ENCODE results near the gene PLXNB1.

PLXNB1 gene

DNA sequence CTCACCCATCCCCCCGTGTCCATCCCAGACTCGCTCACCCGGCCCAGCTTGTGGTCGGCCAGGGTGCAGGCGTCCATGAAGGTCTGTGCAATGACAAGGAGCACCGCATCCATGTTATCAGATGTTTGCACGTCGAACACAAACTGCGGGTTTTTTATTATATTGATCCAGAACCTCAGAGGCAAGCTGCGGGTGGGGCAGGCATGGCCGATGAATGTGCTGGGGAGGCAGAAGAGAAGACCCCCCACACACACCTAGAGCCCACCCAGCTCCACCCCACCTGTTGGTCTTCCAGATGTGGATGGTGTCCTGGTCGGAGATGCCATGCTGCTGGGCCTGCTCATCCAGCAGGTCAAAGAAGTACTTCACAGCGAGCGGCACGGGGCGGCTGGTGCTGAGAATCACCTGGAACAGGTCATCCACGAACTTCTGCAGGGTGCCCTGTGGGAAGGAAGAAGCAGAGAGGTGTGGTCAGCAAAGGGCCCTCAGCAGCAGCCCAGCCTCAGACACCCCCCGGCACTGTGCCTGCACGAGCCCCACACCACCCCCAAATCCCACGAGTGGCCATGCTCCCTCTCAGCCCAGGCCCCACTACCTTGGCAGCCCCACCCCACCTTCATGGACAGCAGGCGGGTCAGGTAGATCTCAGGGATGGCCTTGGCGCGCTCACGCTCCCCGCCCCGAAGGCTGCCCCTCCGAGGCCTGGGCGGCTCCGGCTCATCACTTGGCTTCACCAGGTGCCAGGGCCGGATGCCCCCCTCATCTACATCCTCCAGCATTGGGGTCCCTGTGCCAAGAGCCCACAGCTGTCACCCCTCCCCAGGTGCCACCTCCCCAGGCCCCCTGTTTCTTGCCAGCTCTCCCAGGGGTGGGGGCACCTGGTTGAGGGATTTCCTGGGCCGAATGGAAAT lies 20.3 kb downstream of the PLXNB1 start:
- TF ChIP-seq, protein P1, sequence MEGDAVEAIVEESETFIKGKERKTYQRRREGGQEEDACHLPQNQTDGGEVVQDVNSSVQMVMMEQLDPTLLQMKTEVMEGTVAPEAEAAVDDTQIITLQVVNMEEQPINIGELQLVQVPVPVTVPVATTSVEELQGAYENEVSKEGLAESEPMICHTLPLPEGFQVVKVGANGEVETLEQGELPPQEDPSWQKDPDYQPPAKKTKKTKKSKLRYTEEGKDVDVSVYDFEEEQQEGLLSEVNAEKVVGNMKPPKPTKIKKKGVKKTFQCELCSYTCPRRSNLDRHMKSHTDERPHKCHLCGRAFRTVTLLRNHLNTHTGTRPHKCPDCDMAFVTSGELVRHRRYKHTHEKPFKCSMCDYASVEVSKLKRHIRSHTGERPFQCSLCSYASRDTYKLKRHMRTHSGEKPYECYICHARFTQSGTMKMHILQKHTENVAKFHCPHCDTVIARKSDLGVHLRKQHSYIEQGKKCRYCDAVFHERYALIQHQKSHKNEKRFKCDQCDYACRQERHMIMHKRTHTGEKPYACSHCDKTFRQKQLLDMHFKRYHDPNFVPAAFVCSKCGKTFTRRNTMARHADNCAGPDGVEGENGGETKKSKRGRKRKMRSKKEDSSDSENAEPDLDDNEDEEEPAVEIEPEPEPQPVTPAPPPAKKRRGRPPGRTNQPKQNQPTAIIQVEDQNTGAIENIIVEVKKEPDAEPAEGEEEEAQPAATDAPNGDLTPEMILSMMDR (conservative IDR thresholded peaks at IDR 0.05; ENCODE audit: low read depth, low read length): no peak
- Histone ChIP-seq H3K4me2 (no peak overlapping the region), H4K20me1 (ENCODE audit: insufficient read depth) (no peaks in the 10 kb centered on the region), H3K9ac (no peak overlapping the region), H3K79me2 (ENCODE audit: insufficient read depth, low read depth) (no peaks in the 10 kb centered on the region), H3K4me1 (ENCODE audit: low read depth, poor library complexity, severe bottlenecking) (no peaks in the 10 kb centered on the region), H2AFZ (ENCODE audit: low read depth) (no peak overlapping the region), H3K36me3 (ENCODE audit: insufficient read depth) (no peaks in the 10 kb centered on the region), H3K27me3 (ENCODE audit: insufficient read depth, low read depth) (no peaks in the 10 kb centered on the region), H3K4me3 (IDR thresholded peaks at IDR 0.05; ENCODE audit: insufficient read depth, low read depth, low read length) (no peak overlapping the region), H3K27ac (no peak overlapping the region)

DNA sequence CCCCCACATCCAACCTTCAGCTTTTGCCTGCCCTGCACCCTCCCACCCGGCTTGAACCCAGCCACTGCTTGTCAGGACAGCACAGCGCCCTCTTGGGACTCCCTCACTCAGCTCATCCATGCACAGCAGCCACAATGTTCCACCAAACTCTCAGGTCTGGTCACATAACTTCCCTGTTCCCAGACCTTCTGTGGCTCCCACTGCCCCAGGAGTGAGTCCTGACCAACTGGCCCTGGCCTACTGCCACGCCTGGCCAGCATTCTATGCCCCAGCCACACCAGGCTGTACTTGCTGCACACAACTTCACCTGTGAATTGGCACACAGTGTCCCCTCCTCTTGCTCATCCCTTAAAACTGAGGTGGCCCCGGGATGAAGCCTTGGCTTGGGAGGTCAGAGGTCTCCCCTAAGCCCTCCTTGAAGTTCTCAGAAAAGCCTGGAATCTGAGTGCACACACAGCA lies 21.0 kb downstream of the PLXNB1 start:
- Histone ChIP-seq H3K36me3 (ENCODE audit: insufficient read depth) (no peaks in the 10 kb centered on the region), H4K20me1 (ENCODE audit: insufficient read depth) (no peaks in the 10 kb centered on the region)

DNA sequence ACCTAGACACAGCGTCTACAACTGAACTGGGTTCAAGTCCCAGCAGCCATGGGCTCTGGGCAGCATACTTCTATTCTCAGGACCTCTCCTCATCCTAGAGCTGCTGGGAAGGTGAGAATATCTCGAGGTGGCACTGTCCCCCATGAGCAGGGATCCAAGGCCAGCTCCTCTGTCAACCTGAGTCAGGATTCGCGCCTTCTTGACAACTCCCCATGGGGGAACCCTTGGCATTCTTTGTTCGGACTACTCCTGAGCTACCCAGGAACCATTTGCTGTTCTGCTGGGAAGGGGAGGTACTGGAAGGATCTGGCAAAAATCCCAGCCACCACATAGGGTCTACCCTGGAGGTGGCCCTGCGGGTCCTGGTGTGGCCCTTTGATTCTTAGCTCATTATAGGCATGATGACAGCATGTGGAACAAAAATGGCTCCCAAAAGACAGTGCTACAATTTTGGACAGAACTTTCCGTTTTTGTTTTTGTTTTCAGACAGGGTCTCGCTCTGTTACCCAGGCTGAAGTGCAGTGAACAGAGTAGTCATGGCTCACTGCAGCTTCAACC lies 22.3 kb downstream of the PLXNB1 start:
- Histone ChIP-seq H3K36me3 (ENCODE audit: insufficient read depth) (no peaks in the 10 kb centered on the region), H3K9ac (no peak overlapping the region), H3K4me1 (ENCODE audit: low read depth, poor library complexity, severe bottlenecking) (no peaks in the 10 kb centered on the region), H3K27ac (no peak overlapping the region), H3K27me3 (ENCODE audit: insufficient read depth, low read depth) (no peaks in the 10 kb centered on the region), H3K79me2 (ENCODE audit: insufficient read depth, low read depth) (no peaks in the 10 kb centered on the region), H2AFZ (ENCODE audit: low read depth) (no peak overlapping the region), H3K4me2 (no peak overlapping the region), H3K4me3 (IDR thresholded peaks at IDR 0.05; ENCODE audit: insufficient read depth, low read depth, low read length) (no peak overlapping the region), H4K20me1 (ENCODE audit: insufficient read depth) (no peaks in the 10 kb centered on the region)
- TF ChIP-seq, protein P1 (conservative IDR thresholded peaks at IDR 0.05; ENCODE audit: low read depth, low read length): no peak

More for the DNA sequence above, 21.0 kb downstream of the PLXNB1 start:
- no peak overlapping the region for H3K27ac ChIP-seq
- H3K9ac ChIP-seq: no peak overlapping the region
- H3K27me3 ChIP-seq (ENCODE audit: insufficient read depth, low read depth): no peaks in the 10 kb centered on the region
- H3K4me3 ChIP-seq (IDR thresholded peaks at IDR 0.05; ENCODE audit: insufficient read depth, low read depth, low read length): no peak overlapping the region
- no peaks in the 10 kb centered on the region for H3K4me1 ChIP-seq (ENCODE audit: low read depth, poor library complexity, severe bottlenecking)
- H3K4me2 ChIP-seq: no peak overlapping the region
- TF ChIP-seq, protein P1 (conservative IDR thresholded peaks at IDR 0.05; ENCODE audit: low read depth, low read length): no peak
- H3K79me2 ChIP-seq (ENCODE audit: insufficient read depth, low read depth): no peaks in the 10 kb centered on the region
- no peak overlapping the region for H2AFZ ChIP-seq (ENCODE audit: low read depth)

DNA sequence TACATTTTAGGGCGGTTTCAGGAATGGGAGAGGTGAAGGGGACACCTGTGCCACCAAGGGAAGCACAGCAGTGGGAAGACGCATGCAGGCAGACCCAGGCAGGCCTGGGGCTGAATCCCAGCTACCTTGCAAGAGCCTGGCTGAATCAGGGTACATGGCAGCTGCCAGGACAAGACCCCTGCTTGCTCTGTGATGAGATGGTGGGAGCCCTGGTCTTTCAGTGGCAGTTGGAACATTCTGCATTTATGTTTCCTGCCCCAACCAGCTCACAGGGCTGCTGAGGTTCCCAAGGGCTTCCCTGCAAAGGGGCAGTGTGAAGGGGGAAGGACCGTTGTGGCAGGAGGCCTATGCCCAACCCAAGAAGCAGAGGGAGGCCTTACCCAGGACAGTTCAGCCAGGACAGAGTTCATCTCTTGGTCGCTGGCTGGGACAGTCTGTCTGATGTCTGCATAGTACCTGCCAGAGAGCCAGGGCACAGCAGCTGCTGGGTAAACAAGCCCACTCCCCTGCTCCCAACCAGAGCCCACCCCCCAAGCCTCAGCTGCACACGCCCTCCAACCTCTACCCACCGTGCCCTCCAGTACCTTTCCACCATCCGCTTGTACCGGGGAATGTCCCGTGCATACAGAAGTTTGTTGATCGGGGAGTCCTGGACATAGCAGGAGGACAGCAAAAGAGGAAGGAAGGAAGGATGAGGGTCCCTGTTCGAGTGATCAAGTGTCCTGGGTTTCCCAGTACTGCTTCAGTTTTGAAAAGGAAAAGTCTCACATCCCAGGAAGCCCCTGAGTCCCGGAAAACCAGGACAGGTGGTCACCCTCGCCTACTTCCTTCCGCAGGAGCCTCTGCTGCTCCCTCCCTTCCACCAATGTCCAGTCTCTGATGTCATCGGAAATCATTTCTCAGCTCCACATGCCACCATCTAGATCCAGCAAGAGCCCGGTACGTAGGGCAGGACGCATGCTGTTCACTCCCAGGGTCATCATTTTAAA lies 23.1 kb downstream of the PLXNB1 start:
- H3K27ac ChIP-seq: no peak overlapping the region
- no peaks in the 10 kb centered on the region for H3K4me1 ChIP-seq (ENCODE audit: low read depth, poor library complexity, severe bottlenecking)
- H3K4me3 ChIP-seq (IDR thresholded peaks at IDR 0.05; ENCODE audit: insufficient read depth, low read depth, low read length): no peak overlapping the region
- H3K79me2 ChIP-seq (ENCODE audit: insufficient read depth, low read depth): no peaks in the 10 kb centered on the region
- no peaks in the 10 kb centered on the region for H4K20me1 ChIP-seq (ENCODE audit: insufficient read depth)
- H3K9ac ChIP-seq: no peak overlapping the region
- no peak overlapping the region for H3K4me2 ChIP-seq
- no peaks in the 10 kb centered on the region for H3K27me3 ChIP-seq (ENCODE audit: insufficient read depth, low read depth)
- no peak overlapping the region for H2AFZ ChIP-seq (ENCODE audit: low read depth)
- H3K36me3 ChIP-seq (ENCODE audit: insufficient read depth): no peaks in the 10 kb centered on the region
- TF ChIP-seq, protein P1 (conservative IDR thresholded peaks at IDR 0.05; ENCODE audit: low read depth, low read length): no peak

All from KMS-11 (cell line).